ENCODE results near the gene TYR.
"Not testable (repeated sequence)": the region's sequence is repeated elsewhere in the genome, so short reads cannot be mapped to it uniquely, and the experiment has no call there.

TYR gene

GRCh38 chr11:89293965-89294679 is 116.4 kb downstream of the TYR start:
- TF ChIP-seq EZH2phosphoT487 (conservative IDR thresholded peaks at IDR 0.05; ENCODE audit: low read length) (no peak), CTCF (IDR thresholded peaks at IDR 0.05; ENCODE audit: insufficient read depth, low read length, poor library complexity, severe bottlenecking) (no peak)
- Histone ChIP-seq H3K4me2 (ENCODE audit: low read depth, low read length, poor library complexity, severe bottlenecking) (no peak overlapping the region), H4K20me1 (ENCODE audit: low read depth, low read length) (no peaks in the 10 kb centered on the region), H3K9me2 (replicated peaks; ENCODE audit: insufficient read depth, low read length) (no peaks in the 10 kb centered on the region), H3K4me3 (ENCODE audit: insufficient read depth, low read length, poor library complexity, severe bottlenecking) (no peak overlapping the region), H3K9me3 (ENCODE audit: insufficient read depth, low read length) (no peaks in the 10 kb centered on the region), H3K9ac (ENCODE audit: low read length) (no peak overlapping the region), H3K27ac (ENCODE audit: low read depth, low read length) (no peak overlapping the region), H3K36me3 (ENCODE audit: low read length) (no peaks in the 10 kb centered on the region), H2AFZ (ENCODE audit: low read depth, low read length, severe bottlenecking) (no peak overlapping the region), H3F3A (ENCODE audit: insufficient read depth) (no peaks in the 10 kb centered on the region), H3K79me2 (ENCODE audit: insufficient read depth, low read length) (no peaks in the 10 kb centered on the region), H3K27me3 (ENCODE audit: low read length) (no peaks in the 10 kb centered on the region)

- not testable (repeated sequence) for H3K36me3 ChIP-seq (ENCODE audit: low read length); H3K79me2 ChIP-seq (ENCODE audit: insufficient read depth, low read length); H3F3A ChIP-seq (ENCODE audit: insufficient read depth); H2AFZ ChIP-seq (ENCODE audit: low read depth, low read length, severe bottlenecking); H3K27ac ChIP-seq (ENCODE audit: low read depth, low read length); H3K4me3 ChIP-seq (ENCODE audit: insufficient read depth, low read length, poor library complexity, severe bottlenecking); H3K27me3 ChIP-seq (ENCODE audit: low read length); H3K9me2 ChIP-seq (replicated peaks; ENCODE audit: insufficient read depth, low read length); H3K9me3 ChIP-seq (ENCODE audit: insufficient read depth, low read length); H3K4me2 ChIP-seq (ENCODE audit: low read depth, low read length, poor library complexity, severe bottlenecking); H4K20me1 ChIP-seq (ENCODE audit: low read depth, low read length); H3K9ac ChIP-seq (ENCODE audit: low read length)
Observed at GRCh38 chr11:89295023-89295422, 117.3 kb downstream of the TYR start.

GRCh38 chr11:89303029-89303428 is 125.4 kb downstream of the TYR start:
- not testable (repeated sequence) for H3K27me3 ChIP-seq (ENCODE audit: low read length); H3K4me3 ChIP-seq (ENCODE audit: insufficient read depth, low read length, poor library complexity, severe bottlenecking); H3K9ac ChIP-seq (ENCODE audit: low read length); H3K4me2 ChIP-seq (ENCODE audit: low read depth, low read length, poor library complexity, severe bottlenecking); H3K9me3 ChIP-seq (ENCODE audit: insufficient read depth, low read length); H2AFZ ChIP-seq (ENCODE audit: low read depth, low read length, severe bottlenecking); H3F3A ChIP-seq (ENCODE audit: insufficient read depth); H3K36me3 ChIP-seq (ENCODE audit: low read length); H3K79me2 ChIP-seq (ENCODE audit: insufficient read depth, low read length); H4K20me1 ChIP-seq (ENCODE audit: low read depth, low read length); H3K27ac ChIP-seq (ENCODE audit: low read depth, low read length); H3K9me2 ChIP-seq (replicated peaks; ENCODE audit: insufficient read depth, low read length)

- H3K9me2 ChIP-seq (replicated peaks; ENCODE audit: insufficient read depth, low read length); H3K79me2 ChIP-seq (ENCODE audit: insufficient read depth, low read length); H3K36me3 ChIP-seq (ENCODE audit: low read length); H3K27ac ChIP-seq (ENCODE audit: low read depth, low read length); H3K4me2 ChIP-seq (ENCODE audit: low read depth, low read length, poor library complexity, severe bottlenecking); H3K9ac ChIP-seq (ENCODE audit: low read length); H3K9me3 ChIP-seq (ENCODE audit: insufficient read depth, low read length); H2AFZ ChIP-seq (ENCODE audit: low read depth, low read length, severe bottlenecking); H4K20me1 ChIP-seq (ENCODE audit: low read depth, low read length); H3F3A ChIP-seq (ENCODE audit: insufficient read depth); H3K27me3 ChIP-seq (ENCODE audit: low read length); H3K4me3 ChIP-seq (ENCODE audit: insufficient read depth, low read length, poor library complexity, severe bottlenecking): not testable (repeated sequence)
Observed at GRCh38 chr11:89308272-89308671, 130.6 kb downstream of the TYR start.

- H3K9me3 ChIP-seq (ENCODE audit: insufficient read depth, low read length); H3K9me2 ChIP-seq (replicated peaks; ENCODE audit: insufficient read depth, low read length); H3K4me3 ChIP-seq (ENCODE audit: insufficient read depth, low read length, poor library complexity, severe bottlenecking); H3K36me3 ChIP-seq (ENCODE audit: low read length); H3K27me3 ChIP-seq (ENCODE audit: low read length); H2AFZ ChIP-seq (ENCODE audit: low read depth, low read length, severe bottlenecking); H4K20me1 ChIP-seq (ENCODE audit: low read depth, low read length); H3K4me2 ChIP-seq (ENCODE audit: low read depth, low read length, poor library complexity, severe bottlenecking); H3F3A ChIP-seq (ENCODE audit: insufficient read depth); H3K9ac ChIP-seq (ENCODE audit: low read length); H3K79me2 ChIP-seq (ENCODE audit: insufficient read depth, low read length); H3K27ac ChIP-seq (ENCODE audit: low read depth, low read length): not testable (repeated sequence)
Observed at GRCh38 chr11:89309321-89309985, 131.8 kb downstream of the TYR start.

GRCh38 chr11:89310607-89311006 is 132.9 kb downstream of the TYR start:
- not testable (repeated sequence) for H3K36me3 ChIP-seq (ENCODE audit: low read length); H3K4me3 ChIP-seq (ENCODE audit: insufficient read depth, low read length, poor library complexity, severe bottlenecking); H3K79me2 ChIP-seq (ENCODE audit: insufficient read depth, low read length); H4K20me1 ChIP-seq (ENCODE audit: low read depth, low read length); H3F3A ChIP-seq (ENCODE audit: insufficient read depth); H3K9me2 ChIP-seq (replicated peaks; ENCODE audit: insufficient read depth, low read length); H3K27me3 ChIP-seq (ENCODE audit: low read length); H3K9ac ChIP-seq (ENCODE audit: low read length); H3K9me3 ChIP-seq (ENCODE audit: insufficient read depth, low read length); H3K27ac ChIP-seq (ENCODE audit: low read depth, low read length); H2AFZ ChIP-seq (ENCODE audit: low read depth, low read length, severe bottlenecking); H3K4me2 ChIP-seq (ENCODE audit: low read depth, low read length, poor library complexity, severe bottlenecking)
